ENCODE measurements around the gene CACNA1G.

CACNA1G gene

GRCh38 chr17:50645748-50646682 lies 85.5 kb downstream of the CACNA1G start:
- Histone ChIP-seq H2AFZ (ENCODE audit: low read depth, low read length) (no peak overlapping the region), H3K27me3 (ENCODE audit: insufficient read depth, low read length, poor library complexity) (peaks cover 3% of the 10 kb centered on the region), H3K4me3 (ENCODE audit: low read depth in 1 of 2, low read length in 2 of 2) (no peak overlapping the region), H3K36me3 (ENCODE audit: insufficient read depth, low read length) (no peaks in the 10 kb centered on the region), H3K9ac (ENCODE audit: low read depth, low read length) (no peak overlapping the region), H4K20me1 (ENCODE audit: insufficient read depth, low read length) (no peaks in the 10 kb centered on the region), H3K79me2 (ENCODE audit: insufficient read depth, low read length) (no peaks in the 10 kb centered on the region), H3K9me3 (ENCODE audit: insufficient read depth, low read length, severe bottlenecking) (no peaks in the 10 kb centered on the region), H3K27ac (ENCODE audit: low read length) (no peak overlapping the region), H3K4me1 (ENCODE audit: insufficient read depth, low read length) (no peaks in the 10 kb centered on the region), H3K4me2 (ENCODE audit: insufficient read depth, low read length) (no peak overlapping the region)
- no peak for DNase-seq
- TF ChIP-seq EZH2 (IDR thresholded peaks at IDR 0.05; ENCODE audit: borderline replicate concordance, low read depth, low read length, severe bottlenecking) (no peak), CTCF (IDR thresholded peaks at IDR 0.05; ENCODE audit: borderline replicate concordance, extremely low read depth, low read length, poor library complexity, severe bottlenecking) (no peak)
- no peak for ATAC-seq (ENCODE audit: insufficient read depth, low read depth)

- no peak for DNase-seq
Measured at GRCh38 chr17:50647187-50647586, 86.7 kb downstream of the CACNA1G start.

GRCh38 chr17:50649042-50649908 lies 88.8 kb downstream of the CACNA1G start:
- no peak overlapping the region for H2AFZ ChIP-seq (ENCODE audit: low read depth, low read length)
- no peak overlapping the region for H3K27ac ChIP-seq (ENCODE audit: low read length)
- H3K4me3 ChIP-seq (ENCODE audit: low read depth in 1 of 2, low read length in 2 of 2) = no peak overlapping the region
- no peak for ATAC-seq (ENCODE audit: insufficient read depth, low read depth)
- no peak overlapping the region for H3K4me2 ChIP-seq (ENCODE audit: insufficient read depth, low read length)
- H3K79me2 ChIP-seq (ENCODE audit: insufficient read depth, low read length) = no peaks in the 10 kb centered on the region
- H3K36me3 ChIP-seq (ENCODE audit: insufficient read depth, low read length) = no peaks in the 10 kb centered on the region
- H3K4me1 ChIP-seq (ENCODE audit: insufficient read depth, low read length) = no peaks in the 10 kb centered on the region
- no peak overlapping the region for H3K9ac ChIP-seq (ENCODE audit: low read depth, low read length)
- no peaks in the 10 kb centered on the region for H4K20me1 ChIP-seq (ENCODE audit: insufficient read depth, low read length)
- DNase-seq = no peak
- H3K9me3 ChIP-seq (ENCODE audit: insufficient read depth, low read length, severe bottlenecking) = peaks cover 3% of the 10 kb centered on the region
- TF ChIP-seq EZH2 (IDR thresholded peaks at IDR 0.05; ENCODE audit: borderline replicate concordance, low read depth, low read length, severe bottlenecking) = no peak
- no peak for TF ChIP-seq CTCF (IDR thresholded peaks at IDR 0.05; ENCODE audit: borderline replicate concordance, extremely low read depth, low read length, poor library complexity, severe bottlenecking)
- peaks cover 6% of the 10 kb centered on the region for H3K27me3 ChIP-seq (ENCODE audit: insufficient read depth, low read length, poor library complexity)

More at GRCh38 chr17:50647187-50647586, 86.7 kb downstream of the CACNA1G start:
- no peak for ATAC-seq (ENCODE audit: insufficient read depth, low read depth)
- no peaks in the 10 kb centered on the region for H3K9me3 ChIP-seq (ENCODE audit: insufficient read depth, low read length, severe bottlenecking)
- no peak overlapping the region for H3K4me3 ChIP-seq (ENCODE audit: low read depth in 1 of 2, low read length in 2 of 2)
- H3K9ac ChIP-seq (ENCODE audit: low read depth, low read length) = no peak overlapping the region
- H4K20me1 ChIP-seq (ENCODE audit: insufficient read depth, low read length) = no peaks in the 10 kb centered on the region
- no peak overlapping the region for H2AFZ ChIP-seq (ENCODE audit: low read depth, low read length)
- no peaks in the 10 kb centered on the region for H3K4me1 ChIP-seq (ENCODE audit: insufficient read depth, low read length)
- no peaks in the 10 kb centered on the region for H3K79me2 ChIP-seq (ENCODE audit: insufficient read depth, low read length)
- H3K27me3 ChIP-seq (ENCODE audit: insufficient read depth, low read length, poor library complexity) = peaks cover 6% of the 10 kb centered on the region
- no peaks in the 10 kb centered on the region for H3K36me3 ChIP-seq (ENCODE audit: insufficient read depth, low read length)
- no peak overlapping the region for H3K27ac ChIP-seq (ENCODE audit: low read length)
- TF ChIP-seq EZH2 (IDR thresholded peaks at IDR 0.05; ENCODE audit: borderline replicate concordance, low read depth, low read length, severe bottlenecking) = no peak
- no peak for TF ChIP-seq CTCF (IDR thresholded peaks at IDR 0.05; ENCODE audit: borderline replicate concordance, extremely low read depth, low read length, poor library complexity, severe bottlenecking)
- no peak overlapping the region for H3K4me2 ChIP-seq (ENCODE audit: insufficient read depth, low read length)
